ENCODE data around the gene MT2A. TPM values are rescaled to one million over a fixed set of nuclear protein-coding genes. Genes with fewer than 3 reads are reported as not detected.

MT2A gene
- total RNA-seq (2016; rRNA removed; fragmentation: Illumina TruSeq; extraction: Trizol) (371 and 409 TPM in 2 replicates), polyA plus RNA-seq (2011; rRNA removed) (115 and 135 TPM in 2 replicates), polyA minus RNA-seq (2011; rRNA and poly(A)+ RNA removed; ENCODE audit: low replicate concordance) (32.0 and 145 TPM in 2 replicates), Bru-seq, nascent RNA (percentile 57 among the genes with signal in this experiment), BruChase-seq, experiment 1, labeled RNA remaining after a 6-hour chase (percentile 61 among the genes with signal in this experiment), BruChase-seq, experiment 2, labeled RNA remaining after a 2-hour chase (percentile 53 among the genes with signal in this experiment)
- total RNA-seq (2016; cell fraction: cytosol; rRNA removed; fragmentation: Illumina TruSeq; extraction: Trizol; ENCODE audit: low read depth), result 157 and 189 TPM in 2 replicates
- total RNA-seq (2016; cell fraction: insoluble cytoplasmic fraction; rRNA removed; fragmentation: Illumina TruSeq; extraction: Trizol), result 352 and 408 TPM in 2 replicates
- 229 and 245 TPM in 2 replicates for total RNA-seq (2016; cell fraction: membrane; rRNA removed; fragmentation: Illumina TruSeq; extraction: Trizol)
- 163 and 193 TPM in 2 replicates for total RNA-seq (2016; cell fraction: nucleus; rRNA removed; fragmentation: Illumina TruSeq; extraction: Trizol)
- polyA plus RNA-seq (2011; cell fraction: cytosol; rRNA removed), result 73.7 and 154 TPM in 2 replicates
- polyA plus RNA-seq (2011; cell fraction: nucleus; rRNA removed), result 59.7 and 92.9 TPM in 2 replicates
- 238 and 414 TPM in 2 replicates for polyA plus RNA-seq (2012)
- polyA plus RNA-seq (2016; cell fraction: cytosol; fragmentation: Illumina TruSeq; extraction: Trizol; ENCODE audit: low read depth), result 372 and 462 TPM in 2 replicates
- 827 and 1,007 TPM in 2 replicates for polyA plus RNA-seq (2016; cell fraction: insoluble cytoplasmic fraction; fragmentation: Illumina TruSeq; extraction: Trizol; ENCODE audit: low read depth)
- polyA plus RNA-seq (2016; cell fraction: membrane; fragmentation: Illumina TruSeq; extraction: Trizol; ENCODE audit: low read depth), result 520 and 590 TPM in 2 replicates
- 496 and 540 TPM in 2 replicates for polyA plus RNA-seq (2016; cell fraction: nucleus; fragmentation: Illumina TruSeq; extraction: Trizol; ENCODE audit: insufficient read depth, low read depth)
- 123 and 174 TPM in 2 replicates for polyA minus RNA-seq (2011; cell fraction: cytosol; rRNA and poly(A)+ RNA removed)
- 12.1 and 19.8 TPM in 2 replicates for polyA minus RNA-seq (2011; cell fraction: nucleus; rRNA and poly(A)+ RNA removed)
- long read RNA-seq, experiment 1, transcript MT2A-201 (3 exons, 786 nt), result major isoform, 371 of 375 reads
- long read RNA-seq, experiment 1, partial matches to known transcripts, result 0 of 375 reads
- long read RNA-seq, experiment 1, other reads (novel, unspliced or antisense), result 3 of 375 reads
- long read RNA-seq, experiment 2, transcript MT2A-201 (3 exons, 786 nt), result major isoform, 275 of 282 reads
- long read RNA-seq, experiment 2, partial matches to known transcripts, result 0 of 282 reads
- long read RNA-seq, experiment 2, other reads (novel, unspliced or antisense), result 5 of 282 reads

GRCh38 chr16:56608043-56608875 lies at the start of gene MT2A:
Gene MT2A (plus strand): TSS chr16:56608584. CDS start chr16:56608656, 72 bp downstream.
- Histone ChIP-seq H3K4me1 (ENCODE audit: insufficient read depth, low read length) (peaks cover 72% of the 10 kb centered on the region), H2AFZ (ENCODE audit: low read length) (no peak within 1 kb of the TSS), H4K20me1 (ENCODE audit: insufficient read depth, low read length) (no peaks in the 10 kb centered on the region), H3K27me3 (ENCODE audit: control insufficient read depth in 1 of 2, insufficient read depth in 2 of 2, low read length in 2 of 2) (no peaks in the 10 kb centered on the region; a peak in 1 of 5 replicates), H3K4me2 (ENCODE audit: low read depth, low read length) (peak within 1 kb of the TSS; percentile 91), H3K79me2 (ENCODE audit: insufficient read depth, low read length) (no peaks in the 10 kb centered on the region), H3K4me3 (replicated peaks in 1 of 3; ENCODE audit: insufficient read depth in 1 of 3, low read depth in 2 of 3, low read length in 3 of 3) (peak within 1 kb of the TSS; percentile 75 to 84 (median 78)), H3K9me3 (ENCODE audit: low read length) (no peaks in the 10 kb centered on the region), H3K9ac (ENCODE audit: insufficient read depth, low read depth, low read length) (peak within 1 kb of the TSS; percentile 79), H3K27ac (ENCODE audit: extremely low read length, insufficient read depth, low read length) (peak within 1 kb of the TSS; percentile 93), H3K36me3 (replicated peaks in 1 of 2; ENCODE audit: control insufficient read depth in 1 of 2, insufficient read depth in 2 of 2, low read length in 2 of 2) (no peaks in the 10 kb centered on the region)
- ATAC-seq (peak; percentile 76), DNase-seq (ENCODE audit: low spot score) (peak; percentile 94), FAIRE-seq (peak; percentile 26)
- BruUV-seq (replicated peaks), result no TSS peak
- in situ Hi-C loops (cut with HindIII; ENCODE audit: extremely low pct_ligation_motif_present, low pct_unique_long_range_greater_than_20kb), result no loop called here
- ChIA-PET CTCF (ENCODE audit: low intra/inter-chr PET ratio, low total read pairs) (no interaction called here), POLR2A (interaction anchor here (0.7 to 5.3 kb wide), 16 partner anchors 14 to 396 kb away, joined by 3 to 83 read pairs (median 4); partner anchors contain the start of genes HERPUD1, MT1E, MT1F and MT1X)
- under 1% methylated on average over 34 of the region's 62 CpGs for WGBS (ENCODE audit: low lambda C conversion rate)
- intact Hi-C loops (cut with micrococcal nuclease; ENCODE audit: unreplicated experiment), result loop anchor here (2.0 to 10.0 kb wide), 3 partner anchors 19 to 257 kb away; partner anchors contain the start of genes MT1B, MT1F and SLC12A3
- TF ChIP-seq ZNF333 (CRISPR knock-in tag; IDR thresholded peaks at IDR 0.05; ENCODE audit: borderline replicate concordance) (peak; percentile 96; the same call in 1 of the 2 replicates), RFXAP (CRISPR knock-in tag; IDR thresholded peaks at IDR 0.05; ENCODE audit: borderline replicate concordance) (peak; percentile 92; the same call in 1 of the 2 replicates), AKAP8 (CRISPR knock-in tag; IDR thresholded peaks at IDR 0.05) (0 out of 2 replicates have a peak, but pooled peaks have one; percentile 53), GZF1 (CRISPR knock-in tag; IDR thresholded peaks at IDR 0.05) (peak; percentile 53; the same call in 1 of the 2 replicates), TRIM24 (CRISPR knock-in tag; IDR thresholded peaks at IDR 0.05) (no peak), ZNF883 (CRISPR knock-in tag; IDR thresholded peaks at IDR 0.05; ENCODE audit: not compliant biosample characterization) (peak; percentile 56), ZMYM2 (CRISPR knock-in tag; IDR thresholded peaks at IDR 0.05) (0 out of 2 replicates have a peak, but pooled peaks have one; percentile 61), TBL1XR1 (IDR thresholded peaks at IDR 0.05; ENCODE audit: borderline replicate concordance, low read length, partially characterized antibody) (peak; percentile 69), SRSF4 (IDR thresholded peaks at IDR 0.05; ENCODE audit: low read depth, low read length, poor library complexity, severe bottlenecking) (no peak), KDM4B (CRISPR knock-in tag; IDR thresholded peaks at IDR 0.05) (no peak; the same call in 1 of the 2 replicates), ZNF749 (CRISPR knock-in tag; IDR thresholded peaks at IDR 0.05; ENCODE audit: borderline replicate concordance) (peak; percentile 80; the same call in 1 of the 2 replicates)
- TF ChIP-seq, protein P1, sequence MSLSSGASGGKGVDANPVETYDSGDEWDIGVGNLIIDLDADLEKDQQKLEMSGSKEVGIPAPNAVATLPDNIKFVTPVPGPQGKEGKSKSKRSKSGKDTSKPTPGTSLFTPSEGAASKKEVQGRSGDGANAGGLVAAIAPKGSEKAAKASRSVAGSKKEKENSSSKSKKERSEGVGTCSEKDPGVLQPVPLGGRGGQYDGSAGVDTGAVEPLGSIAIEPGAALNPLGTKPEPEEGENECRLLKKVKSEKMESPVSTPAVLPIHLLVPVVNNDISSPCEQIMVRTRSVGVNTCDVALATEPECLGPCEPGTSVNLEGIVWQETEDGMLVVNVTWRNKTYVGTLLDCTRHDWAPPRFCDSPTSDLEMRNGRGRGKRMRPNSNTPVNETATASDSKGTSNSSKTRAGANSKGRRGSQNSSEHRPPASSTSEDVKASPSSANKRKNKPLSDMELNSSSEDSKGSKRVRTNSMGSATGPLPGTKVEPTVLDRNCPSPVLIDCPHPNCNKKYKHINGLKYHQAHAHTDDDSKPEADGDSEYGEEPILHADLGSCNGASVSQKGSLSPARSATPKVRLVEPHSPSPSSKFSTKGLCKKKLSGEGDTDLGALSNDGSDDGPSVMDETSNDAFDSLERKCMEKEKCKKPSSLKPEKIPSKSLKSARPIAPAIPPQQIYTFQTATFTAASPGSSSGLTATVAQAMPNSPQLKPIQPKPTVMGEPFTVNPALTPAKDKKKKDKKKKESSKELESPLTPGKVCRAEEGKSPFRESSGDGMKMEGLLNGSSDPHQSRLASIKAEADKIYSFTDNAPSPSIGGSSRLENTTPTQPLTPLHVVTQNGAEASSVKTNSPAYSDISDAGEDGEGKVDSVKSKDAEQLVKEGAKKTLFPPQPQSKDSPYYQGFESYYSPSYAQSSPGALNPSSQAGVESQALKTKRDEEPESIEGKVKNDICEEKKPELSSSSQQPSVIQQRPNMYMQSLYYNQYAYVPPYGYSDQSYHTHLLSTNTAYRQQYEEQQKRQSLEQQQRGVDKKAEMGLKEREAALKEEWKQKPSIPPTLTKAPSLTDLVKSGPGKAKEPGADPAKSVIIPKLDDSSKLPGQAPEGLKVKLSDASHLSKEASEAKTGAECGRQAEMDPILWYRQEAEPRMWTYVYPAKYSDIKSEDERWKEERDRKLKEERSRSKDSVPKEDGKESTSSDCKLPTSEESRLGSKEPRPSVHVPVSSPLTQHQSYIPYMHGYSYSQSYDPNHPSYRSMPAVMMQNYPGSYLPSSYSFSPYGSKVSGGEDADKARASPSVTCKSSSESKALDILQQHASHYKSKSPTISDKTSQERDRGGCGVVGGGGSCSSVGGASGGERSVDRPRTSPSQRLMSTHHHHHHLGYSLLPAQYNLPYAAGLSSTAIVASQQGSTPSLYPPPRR (CRISPR knock-in tag; IDR thresholded peaks at IDR 0.05; ENCODE audit: borderline replicate concordance), result no peak
